ENCODE results near the gene PLCD3. TPM values are rescaled to one million over a fixed set of nuclear protein-coding genes. Genes with fewer than 3 reads are reported as not detected.
A peak's percentile ranks its signal among the peaks of the same experiment; 100 is the strongest.

Gene PLCD3
- total and polyA plus RNA-seq, 2 donors (not counting 1 experiment from before 2014, with no cell fraction given), result 32.8 to 59.8 TPM

GRCh38 chr17:45170931-45171337 lies 38.6 kb upstream of the PLCD3 start:
- peak overlapping the region; percentile 87 for H3K27ac ChIP-seq (ENCODE audit: insufficient read depth, low read length)
- no peak for TF ChIP-seq EZH2 (IDR thresholded peaks at IDR 0.05; ENCODE audit: low read length, missing control alignments)
- no peak for TF ChIP-seq CTCF (conservative IDR thresholded peaks at IDR 0.05 in 1 of 2, IDR thresholded peaks at IDR 0.05 in 1 of 2; ENCODE audit: low read depth in 1 of 2, low read length in 2 of 2)
- peak overlapping the region; percentile 58 for H3K4me2 ChIP-seq (ENCODE audit: extremely low read depth, insufficient read depth, low read length)
- H3K27me3 ChIP-seq (ENCODE audit: control insufficient read depth, insufficient read depth, low read length), result no peaks in the 10 kb centered on the region
- peak overlapping the region; percentile 13 to 57 (median 26) for H3K4me3 ChIP-seq (replicated peaks in 1 of 4; ENCODE audit: control extremely low read depth in 1 of 4, insufficient read depth in 1 of 4, low read depth in 3 of 4, low read length in 4 of 4)
- H4K20me1 ChIP-seq (ENCODE audit: control insufficient read depth, extremely low read depth, insufficient read depth, low read length), result no peaks in the 10 kb centered on the region
- peak overlapping the region; percentile 49 for H3K9ac ChIP-seq (ENCODE audit: insufficient read depth, low read length)
- H2AFZ ChIP-seq (ENCODE audit: low read length), result peak overlapping the region; percentile 62
- peaks cover 22% of the 10 kb centered on the region for H3K4me1 ChIP-seq (ENCODE audit: control insufficient read depth, extremely low read depth, insufficient read depth, low read length)
- H3K79me2 ChIP-seq (ENCODE audit: control insufficient read depth, insufficient read depth, low read length), result no peaks in the 10 kb centered on the region
- DNase-seq (ENCODE audit: low read depth in 2 of 2), result peak; percentile 73 to 86
- H3K36me3 ChIP-seq (ENCODE audit: control insufficient read depth, insufficient read depth, low read length), result peaks cover 2% of the 10 kb centered on the region
- H3K9me3 ChIP-seq (ENCODE audit: control insufficient read depth, insufficient read depth, low read depth, low read length), result no peaks in the 10 kb centered on the region

GRCh38 chr17:45170280-45170930 lies 38.1 kb upstream of the PLCD3 start:
- H3K9ac ChIP-seq (ENCODE audit: insufficient read depth, low read length), result peak overlapping the region; percentile 1
- H3K27me3 ChIP-seq (ENCODE audit: control insufficient read depth, insufficient read depth, low read length), result no peaks in the 10 kb centered on the region
- peak overlapping the region; percentile 87 for H3K27ac ChIP-seq (ENCODE audit: insufficient read depth, low read length)
- TF ChIP-seq EZH2 (IDR thresholded peaks at IDR 0.05; ENCODE audit: low read length, missing control alignments) (no peak), CTCF (conservative IDR thresholded peaks at IDR 0.05 in 1 of 2, IDR thresholded peaks at IDR 0.05 in 1 of 2; ENCODE audit: low read depth in 1 of 2, low read length in 2 of 2) (no peak)
- no peak for DNase-seq (ENCODE audit: low read depth in 2 of 2)
- no peaks in the 10 kb centered on the region for H4K20me1 ChIP-seq (ENCODE audit: control insufficient read depth, extremely low read depth, insufficient read depth, low read length)
- peak overlapping the region; percentile 62 for H2AFZ ChIP-seq (ENCODE audit: low read length)
- H3K79me2 ChIP-seq (ENCODE audit: control insufficient read depth, insufficient read depth, low read length), result no peaks in the 10 kb centered on the region
- H3K9me3 ChIP-seq (ENCODE audit: control insufficient read depth, insufficient read depth, low read depth, low read length), result no peaks in the 10 kb centered on the region
- no peak overlapping the region for H3K4me2 ChIP-seq (ENCODE audit: extremely low read depth, insufficient read depth, low read length)
- no peak overlapping the region for H3K4me3 ChIP-seq (replicated peaks in 1 of 4; ENCODE audit: control extremely low read depth in 1 of 4, insufficient read depth in 1 of 4, low read depth in 3 of 4, low read length in 4 of 4)
- peaks cover 22% of the 10 kb centered on the region for H3K4me1 ChIP-seq (ENCODE audit: control insufficient read depth, extremely low read depth, insufficient read depth, low read length)
- H3K36me3 ChIP-seq (ENCODE audit: control insufficient read depth, insufficient read depth, low read length), result peaks cover 2% of the 10 kb centered on the region

- Histone ChIP-seq H3K79me2 (ENCODE audit: control insufficient read depth, insufficient read depth, low read length) (no peaks in the 10 kb centered on the region), H3K36me3 (ENCODE audit: control insufficient read depth, insufficient read depth, low read length) (peaks cover 2% of the 10 kb centered on the region), H4K20me1 (ENCODE audit: control insufficient read depth, extremely low read depth, insufficient read depth, low read length) (no peaks in the 10 kb centered on the region), H3K27me3 (ENCODE audit: control insufficient read depth, insufficient read depth, low read length) (no peaks in the 10 kb centered on the region), H3K4me1 (ENCODE audit: control insufficient read depth, extremely low read depth, insufficient read depth, low read length) (peaks cover 22% of the 10 kb centered on the region), H2AFZ (ENCODE audit: low read length) (no peak overlapping the region), H3K9ac (ENCODE audit: insufficient read depth, low read length) (no peak overlapping the region), H3K4me3 (replicated peaks in 1 of 4; ENCODE audit: control extremely low read depth in 1 of 4, insufficient read depth in 1 of 4, low read depth in 3 of 4, low read length in 4 of 4) (no peak overlapping the region), H3K4me2 (ENCODE audit: extremely low read depth, insufficient read depth, low read length) (no peak overlapping the region), H3K27ac (ENCODE audit: insufficient read depth, low read length) (no peak overlapping the region), H3K9me3 (ENCODE audit: control insufficient read depth, insufficient read depth, low read depth, low read length) (no peaks in the 10 kb centered on the region)
- no peak for DNase-seq (ENCODE audit: low read depth in 2 of 2)
- TF ChIP-seq EZH2 (IDR thresholded peaks at IDR 0.05; ENCODE audit: low read length, missing control alignments), result no peak
- no peak for TF ChIP-seq CTCF (conservative IDR thresholded peaks at IDR 0.05 in 1 of 2, IDR thresholded peaks at IDR 0.05 in 1 of 2; ENCODE audit: low read depth in 1 of 2, low read length in 2 of 2)
These were observed 36.9 kb upstream of the PLCD3 start for GRCh38 chr17:45168991-45169752.
